ENCODE results near the gene ACSF2. TPM values are rescaled to one million over a fixed set of nuclear protein-coding genes. Genes with fewer than 3 reads are reported as not detected.

The ACSF2 gene
- polyA plus RNA-seq, 1 donor from 2014 or later = not detected

- Histone ChIP-seq H2AFZ (ENCODE audit: low read depth, low read length) (no peak overlapping the region), H3K27ac (ENCODE audit: low read length) (no peak overlapping the region), H3K79me2 (replicated peaks; ENCODE audit: insufficient read depth, low read length) (no peaks in the 10 kb centered on the region), H3F3A (ENCODE audit: insufficient read depth, low read length, poor library complexity, severe bottlenecking) (no peaks in the 10 kb centered on the region), H3K9me2 (ENCODE audit: insufficient read depth, low read length) (no peaks in the 10 kb centered on the region), H3K4me2 (ENCODE audit: low read length) (no peak overlapping the region), H3K9me3 (ENCODE audit: low read length) (no peaks in the 10 kb centered on the region), H4K20me1 (ENCODE audit: insufficient read depth) (no peaks in the 10 kb centered on the region), H3K27me3 (ENCODE audit: insufficient read depth, low read depth, low read length) (no peaks in the 10 kb centered on the region), H3K9ac (ENCODE audit: low read length) (no peak overlapping the region), H3K4me3 (ENCODE audit: low read length) (no peak overlapping the region), H3K36me3 (ENCODE audit: insufficient read depth, low read length) (no peaks in the 10 kb centered on the region)
- TF ChIP-seq EP300 (conservative IDR thresholded peaks at IDR 0.05; ENCODE audit: poor library complexity, severe bottlenecking) = no peak
- TF ChIP-seq REST (IDR thresholded peaks at IDR 0.05; ENCODE audit: borderline replicate concordance) = no peak
- no peak for TF ChIP-seq MXI1 (conservative IDR thresholded peaks at IDR 0.05; ENCODE audit: poor library complexity, severe bottlenecking)
- TF ChIP-seq RAD21 (conservative IDR thresholded peaks at IDR 0.05) = no peak
- TF ChIP-seq CTCF (IDR thresholded peaks at IDR 0.05; ENCODE audit: poor library complexity, severe bottlenecking) = no peak
- TF ChIP-seq EZH2 (IDR thresholded peaks at IDR 0.05; ENCODE audit: borderline replicate concordance, insufficient read depth, low read length, poor library complexity, severe bottlenecking) = no peak
- TF ChIP-seq POLR2AphosphoS5 (IDR thresholded peaks at IDR 0.05) = no peak
- no peak for TF ChIP-seq TAF1 (IDR thresholded peaks at IDR 0.05; ENCODE audit: low read depth)
- TF ChIP-seq SMC3 (conservative IDR thresholded peaks at IDR 0.05; ENCODE audit: poor library complexity) = no peak
These were observed 35.0 kb downstream of the ACSF2 start for GRCh38 chr17:50460831-50461526.

DNA sequence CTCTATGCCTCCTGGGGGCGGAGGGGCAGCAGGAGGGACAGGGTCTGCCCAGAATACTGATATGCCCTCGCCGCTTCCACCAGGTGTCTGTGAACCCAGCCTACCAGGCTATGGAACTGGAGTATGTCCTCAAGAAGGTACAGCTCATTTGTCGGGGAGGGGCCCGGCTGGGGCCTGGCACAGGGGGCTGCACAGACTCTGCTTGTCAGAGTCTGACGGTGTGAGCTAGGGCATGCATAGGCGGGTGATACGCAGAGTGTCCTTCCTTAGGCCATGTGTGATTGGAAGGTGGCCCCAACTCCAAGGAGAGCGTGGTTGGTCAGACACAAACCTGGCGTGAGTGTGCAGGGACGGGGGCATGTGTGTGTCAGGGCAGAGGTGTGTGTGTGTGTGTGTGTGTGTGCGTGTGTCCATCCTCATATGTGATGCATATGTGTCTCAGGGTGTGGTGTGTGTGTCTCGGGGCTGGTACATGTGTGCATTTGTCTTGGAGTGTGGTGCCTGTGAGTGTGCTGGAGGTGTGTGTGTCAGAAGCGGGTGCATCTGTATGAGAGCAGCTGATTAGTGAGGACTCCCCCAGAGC lies 35.6 kb downstream of the ACSF2 start:
- H3K4me2 ChIP-seq (ENCODE audit: low read length) = no peak overlapping the region
- no peak for TF ChIP-seq MXI1 (conservative IDR thresholded peaks at IDR 0.05; ENCODE audit: poor library complexity, severe bottlenecking)
- no peak for TF ChIP-seq RAD21 (conservative IDR thresholded peaks at IDR 0.05)
- TF ChIP-seq SMC3 (conservative IDR thresholded peaks at IDR 0.05; ENCODE audit: poor library complexity) = no peak
- no peak for TF ChIP-seq POLR2AphosphoS5 (IDR thresholded peaks at IDR 0.05)
- no peak for TF ChIP-seq CTCF (IDR thresholded peaks at IDR 0.05; ENCODE audit: poor library complexity, severe bottlenecking)
- TF ChIP-seq TAF1 (IDR thresholded peaks at IDR 0.05; ENCODE audit: low read depth) = no peak
- no peak for TF ChIP-seq REST (IDR thresholded peaks at IDR 0.05; ENCODE audit: borderline replicate concordance)
- no peak for TF ChIP-seq EP300 (conservative IDR thresholded peaks at IDR 0.05; ENCODE audit: poor library complexity, severe bottlenecking)
- TF ChIP-seq EZH2 (IDR thresholded peaks at IDR 0.05; ENCODE audit: borderline replicate concordance, insufficient read depth, low read length, poor library complexity, severe bottlenecking) = no peak
- H3K36me3 ChIP-seq (ENCODE audit: insufficient read depth, low read length) = no peaks in the 10 kb centered on the region
- no peaks in the 10 kb centered on the region for H3K9me2 ChIP-seq (ENCODE audit: insufficient read depth, low read length)
- H3K79me2 ChIP-seq (replicated peaks; ENCODE audit: insufficient read depth, low read length) = no peaks in the 10 kb centered on the region
- H2AFZ ChIP-seq (ENCODE audit: low read depth, low read length) = no peak overlapping the region
- no peaks in the 10 kb centered on the region for H3K9me3 ChIP-seq (ENCODE audit: low read length)
- H3F3A ChIP-seq (ENCODE audit: insufficient read depth, low read length, poor library complexity, severe bottlenecking) = no peaks in the 10 kb centered on the region
- H3K27ac ChIP-seq (ENCODE audit: low read length) = no peak overlapping the region
- H3K4me3 ChIP-seq (ENCODE audit: low read length) = no peak overlapping the region
- H3K27me3 ChIP-seq (ENCODE audit: insufficient read depth, low read depth, low read length) = no peaks in the 10 kb centered on the region
- H4K20me1 ChIP-seq (ENCODE audit: insufficient read depth) = no peaks in the 10 kb centered on the region
- H3K9ac ChIP-seq (ENCODE audit: low read length) = no peak overlapping the region

Measured in neural cell (in vitro differentiated cells).